ENCODE measurements around the gene CFDP1.

- TF ChIP-seq, protein P1, sequence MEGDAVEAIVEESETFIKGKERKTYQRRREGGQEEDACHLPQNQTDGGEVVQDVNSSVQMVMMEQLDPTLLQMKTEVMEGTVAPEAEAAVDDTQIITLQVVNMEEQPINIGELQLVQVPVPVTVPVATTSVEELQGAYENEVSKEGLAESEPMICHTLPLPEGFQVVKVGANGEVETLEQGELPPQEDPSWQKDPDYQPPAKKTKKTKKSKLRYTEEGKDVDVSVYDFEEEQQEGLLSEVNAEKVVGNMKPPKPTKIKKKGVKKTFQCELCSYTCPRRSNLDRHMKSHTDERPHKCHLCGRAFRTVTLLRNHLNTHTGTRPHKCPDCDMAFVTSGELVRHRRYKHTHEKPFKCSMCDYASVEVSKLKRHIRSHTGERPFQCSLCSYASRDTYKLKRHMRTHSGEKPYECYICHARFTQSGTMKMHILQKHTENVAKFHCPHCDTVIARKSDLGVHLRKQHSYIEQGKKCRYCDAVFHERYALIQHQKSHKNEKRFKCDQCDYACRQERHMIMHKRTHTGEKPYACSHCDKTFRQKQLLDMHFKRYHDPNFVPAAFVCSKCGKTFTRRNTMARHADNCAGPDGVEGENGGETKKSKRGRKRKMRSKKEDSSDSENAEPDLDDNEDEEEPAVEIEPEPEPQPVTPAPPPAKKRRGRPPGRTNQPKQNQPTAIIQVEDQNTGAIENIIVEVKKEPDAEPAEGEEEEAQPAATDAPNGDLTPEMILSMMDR (IDR thresholded peaks at IDR 0.05; ENCODE audit: low read depth, low read length, poor library complexity, severe bottlenecking), result no peak
- no peak for TF ChIP-seq EZH2phosphoT487 (IDR thresholded peaks at IDR 0.05; ENCODE audit: borderline replicate concordance, low read length)
Measured at GRCh38 chr16:75383141-75383540, 50.2 kb downstream of the CFDP1 start.

All from DOHH2 (cell line).